ENCODE data around the gene HSPB6.
A peak's percentile ranks its signal among the peaks of the same experiment; 100 is the strongest.

HSPB6 gene

GRCh38 chr19:35713904-35714495 is 42.8 kb downstream of the HSPB6 start:
- DNase-seq, result no peak

- DNase-seq, result no peak
Measured at GRCh38 chr19:35713506-35713850, 43.4 kb downstream of the HSPB6 start.

- peak; percentile 68 for DNase-seq
Measured at GRCh38 chr19:35712567-35713505, 44.0 kb downstream of the HSPB6 start.

- DNase-seq, result peak; percentile 70
Measured at GRCh38 chr19:35710784-35711723, 45.8 kb downstream of the HSPB6 start.

GRCh38 chr19:35708391-35708790 is 48.4 kb downstream of the HSPB6 start:
- DNase-seq, result no peak
